ENCODE data around the gene SLC43A1. TPM values are rescaled to one million over a fixed set of nuclear protein-coding genes. Genes with fewer than 3 reads are reported as not detected.

Gene SLC43A1
- total RNA-seq, 1 donor from 2014 or later = 1.3 TPM

GRCh38 chr11:57513452-57513795 is 2.1 kb downstream of the SLC43A1 start:
- Histone ChIP-seq H3K4me3 (ENCODE audit: low read depth, low read length) (no peak overlapping the region), H3K27me3 (ENCODE audit: control insufficient read depth, insufficient read depth, low read length) (peaks cover 12% of the 10 kb centered on the region), H3K36me3 (ENCODE audit: control insufficient read depth, insufficient read depth, low read length) (no peaks in the 10 kb centered on the region)
- DNase-seq (ENCODE audit: low read depth) = no peak
- no peak for TF ChIP-seq CTCF (IDR thresholded peaks at IDR 0.05; ENCODE audit: insufficient read depth, low read length, severe bottlenecking)
- FAIRE-seq = no peak

- DNase-seq (ENCODE audit: low read depth) (no peak), FAIRE-seq (no peak)
- Histone ChIP-seq H3K4me3 (ENCODE audit: low read depth, low read length) (no peak overlapping the region), H3K27me3 (ENCODE audit: control insufficient read depth, insufficient read depth, low read length) (peaks cover 12% of the 10 kb centered on the region), H3K36me3 (ENCODE audit: control insufficient read depth, insufficient read depth, low read length) (no peaks in the 10 kb centered on the region)
- no peak for TF ChIP-seq CTCF (IDR thresholded peaks at IDR 0.05; ENCODE audit: insufficient read depth, low read length, severe bottlenecking)
Observed at GRCh38 chr11:57512646-57513451, 2.7 kb downstream of the SLC43A1 start.

DNA sequence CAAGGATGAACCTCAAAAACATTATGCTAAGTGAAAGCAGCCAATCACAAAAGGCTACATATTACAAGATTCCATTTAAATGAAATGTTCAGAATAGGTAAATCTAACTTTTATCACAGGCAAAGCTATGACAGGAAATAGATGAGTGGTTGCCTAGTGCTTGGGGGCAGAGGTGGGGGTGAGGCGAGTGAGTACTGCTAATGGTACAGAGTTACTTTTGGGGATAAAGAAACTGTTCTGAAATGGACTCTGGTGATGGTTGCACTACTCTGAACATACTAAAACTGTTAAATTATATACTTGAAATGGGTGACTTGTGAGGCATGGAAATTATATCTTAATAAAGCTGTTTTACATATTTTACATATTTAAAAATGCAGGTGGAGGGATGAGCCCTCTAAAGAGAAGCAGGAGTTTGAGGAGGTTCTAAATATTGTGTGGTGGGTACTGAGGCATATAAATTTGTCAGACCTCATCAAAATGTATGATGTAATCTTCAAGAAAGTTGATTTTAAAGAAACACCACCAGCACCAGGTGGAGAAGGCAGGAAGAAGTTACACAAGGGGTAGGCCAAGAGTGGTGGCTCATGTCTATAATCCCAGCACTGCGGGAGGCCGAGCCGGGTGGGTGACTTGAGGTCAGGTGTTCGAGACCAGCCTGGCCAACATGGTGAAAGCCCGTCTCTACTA is 3.6 kb downstream of the SLC43A1 start:
- FAIRE-seq = no peak
- peaks cover 12% of the 10 kb centered on the region for H3K27me3 ChIP-seq (ENCODE audit: control insufficient read depth, insufficient read depth, low read length)
- no peak overlapping the region for H3K4me3 ChIP-seq (ENCODE audit: low read depth, low read length)
- H3K36me3 ChIP-seq (ENCODE audit: control insufficient read depth, insufficient read depth, low read length) = no peaks in the 10 kb centered on the region
- no peak for TF ChIP-seq CTCF (IDR thresholded peaks at IDR 0.05; ENCODE audit: insufficient read depth, low read length, severe bottlenecking)
- DNase-seq (ENCODE audit: low read depth) = no peak

DNA sequence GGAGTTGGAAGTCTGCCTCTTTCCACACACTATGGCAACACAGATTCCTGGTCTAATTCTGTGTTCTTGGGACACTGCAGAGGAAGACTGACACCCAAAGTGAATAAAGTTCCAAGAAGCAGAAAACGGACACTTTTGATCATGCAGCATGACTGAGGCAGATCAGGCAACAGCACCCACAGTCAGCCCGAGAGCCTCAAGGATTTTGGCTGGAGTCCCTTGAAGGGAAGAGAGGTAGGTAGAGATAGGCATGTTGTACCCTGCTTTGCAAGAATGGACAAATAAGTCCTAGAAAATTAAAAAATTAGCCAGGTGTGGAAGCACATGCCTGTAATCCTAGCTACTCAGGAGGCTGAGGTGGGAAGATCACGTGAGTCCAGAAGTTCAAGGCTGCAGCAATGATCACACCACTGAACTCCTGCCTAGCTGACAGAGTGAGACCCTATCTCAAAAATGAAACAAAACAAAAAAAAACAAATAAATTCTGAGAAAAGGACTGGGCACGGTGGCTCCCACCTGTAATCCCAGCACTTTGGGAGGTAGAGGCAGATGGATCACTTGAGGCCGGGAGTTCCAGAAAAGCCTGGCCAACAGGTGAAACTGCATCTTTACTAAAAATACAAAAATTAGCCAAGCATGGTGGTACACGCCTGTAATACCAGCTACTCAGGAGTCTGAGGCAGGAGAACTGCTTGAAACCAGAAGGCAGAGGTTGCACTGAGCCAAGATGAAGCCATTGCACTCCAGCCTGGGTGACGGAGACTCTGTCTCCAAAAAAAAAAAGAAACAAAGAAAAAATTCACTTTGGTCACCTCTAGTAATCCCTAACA is 6.9 kb downstream of the SLC43A1 start:
- FAIRE-seq (no peak), DNase-seq (ENCODE audit: low read depth) (no peak)
- Histone ChIP-seq H3K4me3 (ENCODE audit: low read depth, low read length) (no peak overlapping the region), H3K36me3 (ENCODE audit: control insufficient read depth, insufficient read depth, low read length) (no peaks in the 10 kb centered on the region), H3K27me3 (ENCODE audit: control insufficient read depth, insufficient read depth, low read length) (peaks cover under 1% of the 10 kb centered on the region)
- TF ChIP-seq CTCF (IDR thresholded peaks at IDR 0.05; ENCODE audit: insufficient read depth, low read length, severe bottlenecking) = no peak

DNA sequence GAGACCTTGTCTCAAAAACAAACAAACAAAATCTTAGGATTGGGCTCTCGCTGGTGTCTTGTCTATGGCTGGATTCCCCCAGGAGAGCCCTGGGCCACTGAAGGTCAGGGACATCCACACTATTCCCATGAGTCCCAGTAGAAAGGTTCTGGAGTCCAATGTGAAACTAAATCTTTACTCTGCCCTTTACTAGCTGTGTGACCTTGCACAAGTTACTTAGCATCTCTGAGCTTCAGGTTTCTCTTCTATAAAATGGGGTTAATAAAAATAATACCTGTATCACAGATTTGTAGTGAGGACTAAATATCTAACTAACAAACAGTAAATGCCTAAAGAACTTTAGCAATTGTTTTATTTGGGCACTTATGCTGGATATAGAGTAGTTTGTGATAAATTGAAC is 9.0 kb downstream of the SLC43A1 start:
- FAIRE-seq = no peak
- no peaks in the 10 kb centered on the region for H3K36me3 ChIP-seq (ENCODE audit: control insufficient read depth, insufficient read depth, low read length)
- no peaks in the 10 kb centered on the region for H3K27me3 ChIP-seq (ENCODE audit: control insufficient read depth, insufficient read depth, low read length)
- no peak for DNase-seq (ENCODE audit: low read depth)
- TF ChIP-seq CTCF (IDR thresholded peaks at IDR 0.05; ENCODE audit: insufficient read depth, low read length, severe bottlenecking) = no peak
- no peak overlapping the region for H3K4me3 ChIP-seq (ENCODE audit: low read depth, low read length)
